Measurements from ENCODE around the gene FEM1B. TPM values are rescaled to one million over a fixed set of nuclear protein-coding genes. Genes with fewer than 3 reads are reported as not detected.

FEM1B gene
- total RNA-seq, 1 experiment from 2014 or later, result 22.1 TPM

DNA sequence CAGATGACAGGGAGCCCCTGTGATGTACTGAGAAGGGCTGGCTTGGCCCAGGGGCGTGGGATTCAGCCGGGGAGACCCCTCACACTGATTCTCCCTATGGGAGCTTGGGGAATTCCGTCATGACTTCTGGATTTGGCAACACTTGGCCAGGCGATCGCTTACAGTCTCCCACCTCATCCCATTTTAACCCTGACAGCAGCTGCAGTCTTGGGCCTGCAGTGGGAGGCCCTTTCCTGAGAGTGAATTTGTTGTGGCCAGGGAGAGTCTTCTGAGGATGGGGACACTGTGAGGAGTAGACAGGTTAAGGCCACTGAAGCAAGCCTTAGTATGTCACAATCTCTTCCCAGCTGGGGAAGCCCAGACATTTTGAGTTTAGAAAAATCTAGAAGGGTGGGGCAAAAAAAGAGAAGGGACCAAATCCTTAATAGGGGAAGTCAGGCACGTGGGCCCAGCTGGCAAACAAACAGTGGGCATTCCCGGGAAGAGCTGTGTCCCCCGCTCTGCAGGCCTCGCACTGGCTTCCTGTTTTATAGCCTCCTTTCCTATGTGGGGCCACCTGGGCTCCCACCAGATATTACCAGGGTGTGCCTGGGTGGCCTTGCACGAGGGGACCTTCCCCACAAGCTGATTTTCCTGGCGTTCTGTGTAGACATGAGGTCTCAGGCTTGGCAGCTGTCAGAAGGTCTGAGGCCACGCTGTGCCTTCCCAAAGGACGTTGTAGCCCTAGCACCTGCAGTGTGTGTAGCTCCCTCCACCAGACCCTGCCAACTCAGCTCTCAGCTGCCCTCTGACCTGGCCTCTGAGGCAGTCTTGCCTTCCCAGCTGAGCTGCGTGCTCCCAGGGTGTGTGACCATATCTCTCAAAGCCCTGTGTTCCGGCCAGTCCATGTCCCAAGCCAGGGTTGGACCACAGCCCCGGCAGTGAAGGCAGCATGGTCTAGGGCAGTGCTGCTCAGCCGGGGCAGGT lies 64.5 kb downstream of the FEM1B start:
- no peak for ATAC-seq
- Histone ChIP-seq H3K9me3 (ENCODE audit: low read length) (no peaks in the 10 kb centered on the region), H3K4me3 (ENCODE audit: low read length) (no peak overlapping the region), H4K20me1 (ENCODE audit: low read length) (no peaks in the 10 kb centered on the region), H3K27me3 (ENCODE audit: low read length) (no peaks in the 10 kb centered on the region), H3K79me2 (ENCODE audit: low read length) (no peaks in the 10 kb centered on the region), H3K9me2 (replicated peaks; ENCODE audit: low read length) (no peaks in the 10 kb centered on the region), H3K36me3 (ENCODE audit: low read depth, low read length) (no peaks in the 10 kb centered on the region), H3K4me1 (ENCODE audit: insufficient read depth, low read length) (no peaks in the 10 kb centered on the region), H3F3A (ENCODE audit: low read length, unreplicated experiment) (no peaks in the 10 kb centered on the region), H3K4me2 (ENCODE audit: low read length) (no peak overlapping the region), H2AFZ (ENCODE audit: low read length) (no peak overlapping the region), H3K27ac (ENCODE audit: low read length) (no peak overlapping the region), H3K9ac (ENCODE audit: low read length) (no peak overlapping the region)
- CTCF ChIA-PET, result interaction anchor here (0.6 kb wide), 1 partner anchor 35 kb away, joined by 4 read pairs; no protein-coding TSS in a partner anchor
- intact Hi-C loops (cut with micrococcal nuclease), result no loop called here
- no TSS peak for BruUV-seq (replicated peaks)
- TF ChIP-seq, protein P1, sequence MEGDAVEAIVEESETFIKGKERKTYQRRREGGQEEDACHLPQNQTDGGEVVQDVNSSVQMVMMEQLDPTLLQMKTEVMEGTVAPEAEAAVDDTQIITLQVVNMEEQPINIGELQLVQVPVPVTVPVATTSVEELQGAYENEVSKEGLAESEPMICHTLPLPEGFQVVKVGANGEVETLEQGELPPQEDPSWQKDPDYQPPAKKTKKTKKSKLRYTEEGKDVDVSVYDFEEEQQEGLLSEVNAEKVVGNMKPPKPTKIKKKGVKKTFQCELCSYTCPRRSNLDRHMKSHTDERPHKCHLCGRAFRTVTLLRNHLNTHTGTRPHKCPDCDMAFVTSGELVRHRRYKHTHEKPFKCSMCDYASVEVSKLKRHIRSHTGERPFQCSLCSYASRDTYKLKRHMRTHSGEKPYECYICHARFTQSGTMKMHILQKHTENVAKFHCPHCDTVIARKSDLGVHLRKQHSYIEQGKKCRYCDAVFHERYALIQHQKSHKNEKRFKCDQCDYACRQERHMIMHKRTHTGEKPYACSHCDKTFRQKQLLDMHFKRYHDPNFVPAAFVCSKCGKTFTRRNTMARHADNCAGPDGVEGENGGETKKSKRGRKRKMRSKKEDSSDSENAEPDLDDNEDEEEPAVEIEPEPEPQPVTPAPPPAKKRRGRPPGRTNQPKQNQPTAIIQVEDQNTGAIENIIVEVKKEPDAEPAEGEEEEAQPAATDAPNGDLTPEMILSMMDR (conservative IDR thresholded peaks at IDR 0.05; ENCODE audit: low read depth, low read length), result no peak
- TF ChIP-seq EZH2phosphoT487 (IDR thresholded peaks at IDR 0.05; ENCODE audit: borderline replicate concordance, low read length) (no peak), EZH2 (IDR thresholded peaks at IDR 0.05; ENCODE audit: low read length, unreplicated experiment) (no peak)
- no peak for DNase-seq
- POLR2A ChIA-PET (ENCODE audit: unreplicated experiment), result no interaction called here

DNA sequence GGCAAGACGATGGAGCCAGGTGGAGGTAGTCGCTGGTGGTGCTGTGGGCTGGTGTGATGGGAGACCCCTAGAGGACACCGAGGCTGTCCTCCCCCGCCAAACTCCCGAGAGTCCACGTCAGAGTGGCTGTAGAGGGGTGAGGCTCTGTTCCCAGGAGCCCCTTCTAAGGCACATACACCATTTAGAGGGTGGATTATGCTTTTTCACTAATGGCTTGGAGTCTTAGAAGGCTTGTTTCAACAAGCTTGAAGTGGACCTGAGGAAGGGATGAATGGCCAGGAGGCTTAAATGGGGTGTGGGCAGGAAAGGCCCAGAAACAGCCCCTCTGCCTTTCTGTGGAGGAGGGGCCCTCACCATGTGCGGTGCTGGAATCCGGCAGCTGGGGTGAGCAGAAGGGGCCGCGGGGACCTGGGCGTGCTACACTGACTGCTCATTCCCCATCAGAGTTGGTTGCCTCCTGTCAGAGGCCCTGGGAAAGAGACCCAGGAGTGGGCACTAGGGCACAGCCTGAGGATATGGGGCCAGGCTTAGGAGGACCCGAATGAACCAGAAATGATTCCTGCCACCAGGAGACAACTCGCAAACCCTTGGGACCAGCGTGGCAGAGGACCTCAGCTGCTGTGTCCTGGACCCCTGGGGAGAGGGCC lies 66.2 kb downstream of the FEM1B start:
- POLR2A ChIA-PET (ENCODE audit: unreplicated experiment), result no interaction called here
- H3K36me3 ChIP-seq (ENCODE audit: low read depth, low read length), result no peaks in the 10 kb centered on the region
- H3K27me3 ChIP-seq (ENCODE audit: low read length), result no peaks in the 10 kb centered on the region
- H3K9me2 ChIP-seq (replicated peaks; ENCODE audit: low read length), result no peaks in the 10 kb centered on the region
- intact Hi-C loops (cut with micrococcal nuclease), result no loop called here
- H3K9me3 ChIP-seq (ENCODE audit: low read length), result no peaks in the 10 kb centered on the region
- ATAC-seq (no peak), DNase-seq (no peak)
- H3K27ac ChIP-seq (ENCODE audit: low read length), result no peak overlapping the region
- H3K4me1 ChIP-seq (ENCODE audit: insufficient read depth, low read length), result no peaks in the 10 kb centered on the region
- H3K79me2 ChIP-seq (ENCODE audit: low read length), result no peaks in the 10 kb centered on the region
- no peak for TF ChIP-seq EZH2phosphoT487 (IDR thresholded peaks at IDR 0.05; ENCODE audit: borderline replicate concordance, low read length)
- no peak for TF ChIP-seq EZH2 (IDR thresholded peaks at IDR 0.05; ENCODE audit: low read length, unreplicated experiment)
- TF ChIP-seq, protein P1 (conservative IDR thresholded peaks at IDR 0.05; ENCODE audit: low read depth, low read length), result no peak
- BruUV-seq (replicated peaks), result no TSS peak
- H3K4me3 ChIP-seq (ENCODE audit: low read length), result no peak overlapping the region
- CTCF ChIA-PET, result no interaction called here
- no peak overlapping the region for H3K4me2 ChIP-seq (ENCODE audit: low read length)
- H4K20me1 ChIP-seq (ENCODE audit: low read length), result no peaks in the 10 kb centered on the region
- H2AFZ ChIP-seq (ENCODE audit: low read length), result no peak overlapping the region
- H3F3A ChIP-seq (ENCODE audit: low read length, unreplicated experiment), result no peaks in the 10 kb centered on the region
- no peak overlapping the region for H3K9ac ChIP-seq (ENCODE audit: low read length)

Measured in PC-3 (cell line).